ENCODE data around the gene DYNLRB2. TPM values are rescaled to one million over a fixed set of nuclear protein-coding genes. Genes with fewer than 3 reads are reported as not detected.

The DYNLRB2 gene
- total RNA-seq, 1 donor from 2014 or later, result not detected

GRCh38 chr16:80546249-80546648 is 5.5 kb downstream of the DYNLRB2 start:
- FAIRE-seq, result no peak
- DNase-seq (ENCODE audit: low spot score in 2 of 2), result no peak

- DNase-seq (ENCODE audit: low spot score in 2 of 2), result no peak
- no peak for FAIRE-seq
Measured at GRCh38 chr16:80547145-80547544, 6.4 kb downstream of the DYNLRB2 start.

GRCh38 chr16:80552277-80552676 is 11.5 kb downstream of the DYNLRB2 start:
- FAIRE-seq (no peak), DNase-seq (ENCODE audit: low spot score in 2 of 2) (no peak)

GRCh38 chr16:80554033-80554432 is 13.2 kb downstream of the DYNLRB2 start:
- FAIRE-seq (no peak), DNase-seq (ENCODE audit: low spot score in 2 of 2) (no peak)

- FAIRE-seq (no peak), DNase-seq (ENCODE audit: low spot score in 2 of 2) (no peak)
Measured at GRCh38 chr16:80556481-80556880, 15.7 kb downstream of the DYNLRB2 start.

- DNase-seq (ENCODE audit: low spot score in 2 of 2), result no peak
- no peak for FAIRE-seq
Measured at GRCh38 chr16:80557037-80557436, 16.2 kb downstream of the DYNLRB2 start.

- no peak for FAIRE-seq
- DNase-seq (ENCODE audit: low spot score in 2 of 2), result no peak
Measured at GRCh38 chr16:80559369-80559768, 18.6 kb downstream of the DYNLRB2 start.

- FAIRE-seq (no peak), DNase-seq (ENCODE audit: low spot score in 2 of 2) (no peak)
Measured at GRCh38 chr16:80563066-80563465, 22.3 kb downstream of the DYNLRB2 start.

- no peak for FAIRE-seq
- no peak for DNase-seq (ENCODE audit: low spot score in 2 of 2)
Measured at GRCh38 chr16:80564394-80564793, 23.6 kb downstream of the DYNLRB2 start.

- no peak for FAIRE-seq
- DNase-seq (ENCODE audit: low spot score in 2 of 2), result no peak
Measured at GRCh38 chr16:80569440-80570105, 28.8 kb downstream of the DYNLRB2 start.

- FAIRE-seq (no peak), DNase-seq (ENCODE audit: low spot score in 2 of 2) (no peak)
Measured at GRCh38 chr16:80570106-80570478, 29.3 kb downstream of the DYNLRB2 start.

- DNase-seq (ENCODE audit: low spot score in 2 of 2) (no peak), FAIRE-seq (no peak)
Measured at GRCh38 chr16:80573700-80574120, 32.9 kb downstream of the DYNLRB2 start.

GRCh38 chr16:80576343-80576912 is 35.6 kb downstream of the DYNLRB2 start:
- no peak for DNase-seq (ENCODE audit: low spot score in 2 of 2)
- no peak for FAIRE-seq

- no peak for DNase-seq (ENCODE audit: low spot score in 2 of 2)
- no peak for FAIRE-seq
Measured at GRCh38 chr16:80577485-80578280, 36.9 kb downstream of the DYNLRB2 start.

- DNase-seq (ENCODE audit: low spot score in 2 of 2), result no peak
- FAIRE-seq, result no peak
Measured at GRCh38 chr16:80580109-80580832, 39.5 kb downstream of the DYNLRB2 start.

- no peak for FAIRE-seq
- no peak for DNase-seq (ENCODE audit: low spot score in 2 of 2)
Measured at GRCh38 chr16:80583466-80583865, 42.7 kb downstream of the DYNLRB2 start.

- DNase-seq (ENCODE audit: low spot score in 2 of 2) (no peak), FAIRE-seq (no peak)
Measured at GRCh38 chr16:80585764-80586163, 45.0 kb downstream of the DYNLRB2 start.

- FAIRE-seq, result no peak
- no peak for DNase-seq (ENCODE audit: low spot score in 2 of 2)
Measured at GRCh38 chr16:80586476-80586875, 45.7 kb downstream of the DYNLRB2 start.

- DNase-seq (ENCODE audit: low spot score in 2 of 2), result no peak
- FAIRE-seq, result no peak
Measured at GRCh38 chr16:80587071-80587470, 46.3 kb downstream of the DYNLRB2 start.

- FAIRE-seq (no peak), DNase-seq (ENCODE audit: low spot score in 2 of 2) (no peak)
Measured at GRCh38 chr16:80591071-80591915, 50.5 kb downstream of the DYNLRB2 start.

Measured in frontal cortex (tissue), 4 donors.